HUES64 (cell line): Measurements from ENCODE around the gene MYO18A.
"Not testable (repeated sequence)": the region's sequence is repeated elsewhere in the genome, so short reads cannot be mapped to it uniquely, and the experiment has no call there.

Source experiments
- H3K27ac ChIP-seq: 2 replicates; pipeline ENCODE4 v1.7.0; 2013; ENCODE audit warnings: low read depth, low read length, inconsistent platforms
- H3K27me3 ChIP-seq: 2 replicates; pipeline ENCODE4 v1.6.1; 2013; ENCODE audit warnings: mild to moderate bottlenecking, low read length; ENCODE audit not compliant: insufficient read depth
- H3K36me3 ChIP-seq: 2 replicates; pipeline ENCODE4 v1.6.1; 2013; ENCODE audit warnings: mild to moderate bottlenecking, low read length; ENCODE audit not compliant: insufficient read depth
- H3K4me1 ChIP-seq: 2 replicates; pipeline ENCODE4 v1.6.1; 2013; ENCODE audit warnings: mild to moderate bottlenecking, low read length, moderate library complexity; ENCODE audit not compliant: insufficient read depth
- H3K4me3 ChIP-seq: 2 replicates; pipeline ENCODE4 v1.5.1; 2013; ENCODE audit warnings: mild to moderate bottlenecking, low read length, moderate library complexity
- H3K9ac ChIP-seq: 2 replicates; pipeline ENCODE4 v1.6.1; 2013; ENCODE audit warnings: mild to moderate bottlenecking, low read depth, low read length
- H3K9me3 ChIP-seq: 2 replicates; pipeline ENCODE4 v1.6.1; 2013; ENCODE audit warnings: low read depth, low read length; ENCODE audit not compliant: insufficient read depth
- whole genome bisulfite sequencing: fragments of 150-250, 120-280 bp; methylation state at CpG from one replicate; pipeline ENCODE4 v1.1.7; 2013; ENCODE audit warnings: missing lambda C conversion rate; 5-methylcytosine and 5-hydroxymethylcytosine counted together

MYO18A gene

GRCh38 chr17:29155227-29155965 is 24.8 kb downstream of the MYO18A start:
- WGBS: 74% methylated on average over 11 of the region's 11 CpGs
- Histone ChIP-seq H3K9ac (no peak overlapping the region), H3K4me1 (peaks cover 30% of the 10 kb centered on the region)

GRCh38 chr17:29154516-29155226 is 25.5 kb downstream of the MYO18A start:
- no peak overlapping the region; the same call in 1 of the 2 replicates for H3K27ac ChIP-seq
- no peak overlapping the region for H3K4me3 ChIP-seq
- 93% methylated on average over 11 of the region's 11 CpGs for whole genome bisulfite sequencing
- H3K27me3 ChIP-seq: no peaks in the 10 kb centered on the region
- no peaks in the 10 kb centered on the region for H3K36me3 ChIP-seq
- no peak overlapping the region for H3K9ac ChIP-seq
- H3K9me3 ChIP-seq: no peaks in the 10 kb centered on the region
- H3K4me1 ChIP-seq: peaks cover 30% of the 10 kb centered on the region

More at GRCh38 chr17:29155227-29155965, 24.8 kb downstream of the MYO18A start:
- Histone ChIP-seq H3K36me3 (no peaks in the 10 kb centered on the region), H3K27ac (peak overlapping the region; percentile 71), H3K9me3 (no peaks in the 10 kb centered on the region), H3K27me3 (no peaks in the 10 kb centered on the region), H3K4me3 (no peak overlapping the region)

DNA sequence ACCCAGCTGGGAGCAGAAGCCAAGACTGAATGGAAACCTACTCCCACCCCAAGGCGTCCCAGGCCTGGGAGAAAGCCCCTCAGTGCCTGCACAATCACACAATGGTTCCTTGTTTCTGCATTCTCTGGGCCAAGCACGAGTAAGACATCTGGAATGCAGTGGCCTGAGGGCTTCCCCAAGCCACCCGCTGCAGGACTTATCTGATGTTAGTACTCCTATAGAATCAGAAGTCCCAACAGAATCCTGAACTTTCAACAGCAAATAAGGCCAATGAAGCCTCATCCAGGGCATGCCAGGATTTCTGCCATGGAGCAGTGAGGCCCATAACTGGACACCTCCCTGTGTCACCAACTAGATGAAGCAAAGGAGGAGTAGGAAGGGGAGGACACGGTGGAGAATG is 28.6 kb downstream of the MYO18A start:
- no peaks in the 10 kb centered on the region for H3K27me3 ChIP-seq
- 64% methylated on average over 4 of the region's 4 CpGs for WGBS
- H3K27ac ChIP-seq: peak overlapping the region; percentile 58
- no peaks in the 10 kb centered on the region for H3K9me3 ChIP-seq
- H3K4me1 ChIP-seq: peaks cover 38% of the 10 kb centered on the region
- H3K36me3 ChIP-seq: no peaks in the 10 kb centered on the region
- H3K4me3 ChIP-seq: no peak overlapping the region
- no peak overlapping the region for H3K9ac ChIP-seq

DNA sequence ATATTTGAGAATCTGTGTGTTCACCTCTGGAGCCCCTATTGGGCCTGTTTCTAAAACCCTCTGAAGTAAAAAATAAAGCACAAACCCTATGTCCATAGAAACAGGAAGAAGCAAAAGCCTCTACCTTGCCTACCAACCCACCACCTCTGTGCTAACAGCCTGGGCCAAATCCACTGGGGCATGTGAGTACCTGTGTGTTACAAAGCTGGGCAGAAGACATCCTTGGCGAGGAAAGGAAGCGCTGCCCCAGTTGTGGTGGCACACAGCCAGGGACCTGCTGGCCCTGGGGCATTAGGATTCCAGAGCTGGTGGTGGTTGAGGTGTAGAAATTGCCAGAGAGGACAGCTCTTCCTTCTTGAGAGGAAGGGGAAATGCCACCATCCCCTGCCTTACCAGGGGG is 30.0 kb downstream of the MYO18A start:
- H3K9me3 ChIP-seq: no peaks in the 10 kb centered on the region
- H3K27ac ChIP-seq: no peak overlapping the region
- H3K4me3 ChIP-seq: no peak overlapping the region
- H3K4me1 ChIP-seq: peaks cover 24% of the 10 kb centered on the region
- 97% methylated on average over 2 of the region's 2 CpGs for WGBS
- H3K36me3 ChIP-seq: no peaks in the 10 kb centered on the region
- H3K9ac ChIP-seq: no peak overlapping the region
- H3K27me3 ChIP-seq: no peaks in the 10 kb centered on the region

GRCh38 chr17:29149431-29150064 is 30.6 kb downstream of the MYO18A start:
- no peaks in the 10 kb centered on the region for H3K36me3 ChIP-seq
- peak overlapping the region; percentile 36; the same call in 1 of the 2 replicates for H3K9ac ChIP-seq
- peak overlapping the region; percentile 7; the same call in 1 of the 2 replicates for H3K27ac ChIP-seq
- 73% methylated on average over 8 of the region's 8 CpGs for WGBS
- H3K9me3 ChIP-seq: no peaks in the 10 kb centered on the region
- no peaks in the 10 kb centered on the region for H3K27me3 ChIP-seq
- H3K4me3 ChIP-seq: peak overlapping the region; percentile 51
- H3K4me1 ChIP-seq: peaks cover 21% of the 10 kb centered on the region

DNA sequence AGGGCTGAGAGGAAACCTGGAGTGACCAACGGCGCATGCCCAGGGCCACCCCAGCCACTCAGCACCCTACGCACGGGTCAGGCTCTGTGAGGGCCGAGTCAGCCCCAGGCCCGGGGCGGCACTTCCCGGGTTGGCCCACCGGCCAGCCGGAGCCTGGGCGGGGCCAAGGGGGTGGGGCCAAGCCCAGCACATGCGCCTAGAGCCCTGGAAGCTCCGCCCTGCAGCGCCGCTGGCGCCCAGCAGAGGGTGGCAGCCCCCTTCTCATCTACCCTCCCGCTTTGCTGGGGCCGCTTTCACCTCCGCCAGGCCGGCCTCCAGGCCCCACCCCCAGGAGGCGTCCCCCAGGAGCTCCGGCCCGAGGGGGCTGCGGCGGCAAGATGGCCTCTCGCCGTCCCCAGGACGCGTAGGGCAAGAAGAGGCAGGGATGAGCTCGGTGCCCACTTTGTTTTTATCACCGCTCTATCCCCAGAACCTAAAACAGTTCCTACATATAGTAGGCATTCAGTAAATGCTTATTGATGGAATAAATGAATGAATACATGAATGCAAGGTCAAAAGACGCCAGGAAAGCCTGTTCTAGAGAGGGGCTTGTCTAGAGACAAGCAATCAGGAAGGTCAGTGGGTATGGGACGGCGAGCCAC is 31.3 kb downstream of the MYO18A start:
- H3K27ac ChIP-seq: peak overlapping the region; percentile 7; the same call in 1 of the 2 replicates
- peaks cover 21% of the 10 kb centered on the region for H3K4me1 ChIP-seq
- H3K27me3 ChIP-seq: no peaks in the 10 kb centered on the region
- H3K9ac ChIP-seq: peak overlapping the region; percentile 36
- no peaks in the 10 kb centered on the region for H3K9me3 ChIP-seq
- peak overlapping the region; percentile 51 for H3K4me3 ChIP-seq
- H3K36me3 ChIP-seq: no peaks in the 10 kb centered on the region
- 7% methylated on average over 32 of the region's 34 CpGs for WGBS

GRCh38 chr17:29148257-29148789 is 31.9 kb downstream of the MYO18A start:
- 72% methylated on average over 5 of the region's 5 CpGs for WGBS
- H3K27me3 ChIP-seq: no peaks in the 10 kb centered on the region
- H3K9ac ChIP-seq: peak overlapping the region; percentile 28; the same call in 1 of the 2 replicates

GRCh38 chr17:29147682-29148081 is 32.5 kb downstream of the MYO18A start:
- Histone ChIP-seq H3K9ac (no peak overlapping the region), H3K4me1 (peaks cover 21% of the 10 kb centered on the region), H3K27ac (no peak overlapping the region)

More at GRCh38 chr17:29148257-29148789, 31.9 kb downstream of the MYO18A start:
- no peaks in the 10 kb centered on the region for H3K36me3 ChIP-seq
- peak overlapping the region; percentile 18 for H3K4me3 ChIP-seq
- H3K27ac ChIP-seq: 0 out of 2 replicates have a peak overlapping the region, but pooled peaks have one; percentile 43
- no peaks in the 10 kb centered on the region for H3K9me3 ChIP-seq
- peaks cover 21% of the 10 kb centered on the region for H3K4me1 ChIP-seq

GRCh38 chr17:29147228-29147627 is 33.0 kb downstream of the MYO18A start:
- H3K36me3 ChIP-seq, H3K9ac ChIP-seq, H3K4me3 ChIP-seq, H3K9me3 ChIP-seq, H3K27ac ChIP-seq, H3K27me3 ChIP-seq: not testable (repeated sequence)
- 91% methylated on average over 2 of the region's 2 CpGs for WGBS
- peaks cover 21% of the 10 kb centered on the region for H3K4me1 ChIP-seq

More at GRCh38 chr17:29147682-29148081, 32.5 kb downstream of the MYO18A start:
- Histone ChIP-seq H3K27me3 (no peaks in the 10 kb centered on the region), H3K36me3 (no peaks in the 10 kb centered on the region), H3K4me3 (no peak overlapping the region), H3K9me3 (no peaks in the 10 kb centered on the region)
- 91% methylated on average over 4 of the region's 4 CpGs for WGBS

- Histone ChIP-seq H3K27ac (no peak overlapping the region), H3K4me3 (no peak overlapping the region), H3K4me1 (peaks cover 19% of the 10 kb centered on the region), H3K36me3 (no peaks in the 10 kb centered on the region), H3K9ac (no peak overlapping the region), H3K9me3 (no peaks in the 10 kb centered on the region), H3K27me3 (no peaks in the 10 kb centered on the region)
- 86% methylated on average over 2 of the region's 2 CpGs for WGBS
These were observed 33.7 kb downstream of the MYO18A start for GRCh38 chr17:29146369-29146972.
